AG08396 (cell line): ENCODE results near the gene SIK2.

Source experiments
- DNase-seq: peaks from one replicate; pipeline ENCODE4 v3.0.0; 2012; ENCODE audit warnings: low spot score, mixed read lengths

The SIK2 gene

DNA sequence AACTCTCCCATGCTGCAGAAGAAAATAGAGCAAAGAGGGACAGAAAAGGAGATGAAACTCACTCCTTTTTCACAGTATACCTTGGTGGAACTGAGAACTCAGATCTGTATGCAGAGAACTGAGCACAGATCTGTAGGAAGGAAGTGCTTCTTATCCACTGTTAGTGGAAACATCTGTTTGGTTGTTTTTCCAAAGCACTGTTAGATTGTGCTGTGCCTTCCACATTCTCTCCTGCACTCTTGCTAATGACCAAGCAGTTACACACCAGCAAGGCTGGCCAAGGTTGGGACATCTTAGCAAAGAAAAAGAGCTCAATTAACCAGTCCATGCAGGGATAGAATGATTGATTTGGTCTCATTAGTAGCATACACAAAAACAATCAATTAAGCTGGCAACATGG lies 20.1 kb upstream of the SIK2 start:
- no peak for DNase-seq

DNA sequence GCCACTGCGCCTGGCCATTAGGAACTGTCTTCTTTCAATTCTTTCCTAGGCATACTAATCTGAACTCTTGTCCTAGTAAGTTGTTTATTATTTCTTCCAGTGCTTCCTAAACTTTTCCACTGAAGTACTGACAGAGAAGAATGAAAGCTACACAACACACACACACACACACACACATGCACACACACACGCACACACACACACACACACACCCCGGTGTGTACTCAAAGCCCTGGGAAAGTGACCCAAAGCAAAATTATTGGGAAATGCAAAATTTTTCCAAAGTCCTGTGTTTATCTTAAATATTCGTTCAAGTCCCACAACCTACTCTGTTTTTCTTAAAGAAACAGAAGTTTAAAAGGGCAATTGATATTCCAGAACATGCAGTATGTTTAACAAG lies 19.4 kb upstream of the SIK2 start:
- DNase-seq: no peak

DNA sequence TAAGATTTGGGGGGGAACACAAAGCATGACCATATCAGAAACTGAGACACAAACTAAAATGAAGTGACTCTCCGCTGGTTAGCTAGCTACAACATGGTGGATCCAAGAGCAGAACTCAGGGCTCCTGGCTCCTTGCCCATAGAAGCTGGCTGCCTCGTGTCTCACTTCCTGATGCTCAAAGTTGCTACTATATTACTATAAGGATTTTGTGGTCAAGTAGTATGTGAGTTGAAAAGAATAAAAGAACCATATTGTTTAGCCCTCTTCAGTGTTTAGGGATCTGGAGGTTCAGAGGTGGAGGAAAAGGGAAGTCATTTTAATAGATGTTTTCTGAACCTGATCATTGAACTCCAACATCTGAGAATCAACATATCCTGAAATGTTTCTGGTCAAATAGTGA lies 16.9 kb upstream of the SIK2 start:
- no peak for DNase-seq

DNA sequence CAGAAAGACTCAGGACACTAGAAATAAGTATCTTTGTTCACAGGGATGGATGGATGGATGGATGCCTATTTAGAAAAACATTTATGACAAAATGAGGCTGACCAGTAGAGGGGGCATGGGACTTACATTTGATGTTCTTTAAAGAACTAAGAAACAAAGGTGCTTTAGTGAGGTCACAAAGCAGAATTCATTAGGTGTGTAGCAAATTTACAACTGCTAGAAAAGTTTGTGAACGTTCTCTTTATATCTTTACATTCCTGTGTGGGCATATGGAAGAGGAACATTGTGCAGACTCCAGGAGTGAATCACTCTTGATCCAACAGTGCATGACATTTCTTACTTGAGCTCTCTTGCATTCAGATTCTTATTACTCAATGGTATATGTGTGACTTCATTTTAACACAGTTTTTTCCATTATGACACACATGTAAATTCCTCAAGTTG lies 15.8 kb upstream of the SIK2 start:
- DNase-seq: no peak

DNA sequence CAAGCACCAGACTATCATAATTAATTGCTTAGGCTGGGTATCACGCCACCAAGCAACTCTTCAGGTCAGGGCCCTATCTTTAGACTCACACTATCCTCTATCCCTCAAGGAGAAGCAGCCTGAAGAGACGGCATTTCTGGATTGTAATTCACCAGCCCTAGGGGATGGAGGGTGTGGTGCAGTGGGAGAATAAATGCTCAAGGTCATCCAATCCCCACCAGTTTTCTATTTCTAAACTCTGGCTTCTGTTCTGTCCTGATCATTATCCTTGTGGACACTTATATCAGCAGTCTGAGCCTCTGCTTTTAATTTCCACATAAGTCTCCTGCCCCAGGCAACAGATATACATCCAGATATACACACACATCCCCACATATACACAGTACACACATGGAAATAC lies 13.1 kb upstream of the SIK2 start:
- DNase-seq: no peak

DNA sequence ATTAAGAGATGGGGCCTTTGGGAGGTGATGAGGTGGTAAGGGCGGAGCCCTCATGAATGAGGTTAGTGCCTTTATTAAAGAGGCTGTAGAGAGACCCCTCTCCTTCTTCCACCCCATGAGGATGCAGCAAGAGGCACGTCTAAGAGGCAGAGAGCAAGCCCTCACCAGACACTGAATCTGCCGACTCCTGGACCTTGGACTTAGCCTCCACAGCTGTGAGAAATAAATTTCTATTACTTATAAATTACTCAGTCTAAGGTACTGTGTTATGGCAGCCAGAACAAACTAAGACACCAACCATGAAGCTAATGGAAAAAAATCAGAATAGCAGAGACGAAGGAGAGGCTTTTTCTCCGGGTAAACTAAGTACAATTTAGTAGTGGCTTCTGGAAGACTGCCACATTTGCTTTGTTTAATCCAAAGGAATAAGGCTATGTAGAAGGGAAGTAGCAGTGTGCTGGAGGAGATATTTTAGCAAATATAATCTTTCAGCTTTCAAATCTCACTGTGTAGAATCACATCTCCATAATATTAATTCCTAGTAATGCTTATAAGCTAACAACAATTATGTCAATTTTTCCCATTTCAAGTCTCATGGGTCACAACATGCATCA lies 12.3 kb upstream of the SIK2 start:
- DNase-seq: no peak

DNA sequence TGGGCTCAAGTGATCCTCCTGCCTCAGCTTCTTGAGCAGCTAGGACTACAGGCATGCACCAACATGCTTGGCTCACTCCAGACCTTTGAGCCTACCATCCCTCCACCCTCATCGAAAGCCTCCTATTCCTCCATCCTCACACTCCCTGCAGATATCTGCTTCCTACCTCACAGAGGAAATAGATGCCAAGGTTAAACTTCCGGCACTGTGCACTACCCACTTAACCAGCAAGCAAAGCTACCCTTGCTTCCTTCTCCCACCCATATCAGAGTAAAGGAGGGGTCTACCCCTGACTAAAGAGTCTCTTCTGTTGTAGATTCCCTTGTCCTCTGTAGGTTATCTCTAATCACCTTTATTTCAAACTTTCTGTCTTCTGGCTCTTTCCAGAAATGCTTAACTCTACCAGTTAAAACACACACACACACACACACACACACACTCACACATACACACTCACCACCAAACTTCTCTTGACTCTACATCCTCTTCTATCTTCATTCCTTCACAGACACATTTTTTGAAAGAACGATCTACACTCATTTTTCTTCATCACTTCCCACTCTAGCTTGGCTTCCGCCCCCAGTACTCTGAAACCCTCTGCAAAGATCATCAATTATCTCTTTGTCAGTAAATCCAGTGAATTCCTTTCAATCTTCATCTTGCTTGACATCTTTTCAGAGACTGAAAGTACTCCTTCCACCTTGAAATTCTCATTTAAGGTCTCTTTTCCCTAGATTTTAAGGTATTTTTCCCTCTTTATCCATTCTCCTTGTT lies 10.9 kb upstream of the SIK2 start:
- no peak for DNase-seq

DNA sequence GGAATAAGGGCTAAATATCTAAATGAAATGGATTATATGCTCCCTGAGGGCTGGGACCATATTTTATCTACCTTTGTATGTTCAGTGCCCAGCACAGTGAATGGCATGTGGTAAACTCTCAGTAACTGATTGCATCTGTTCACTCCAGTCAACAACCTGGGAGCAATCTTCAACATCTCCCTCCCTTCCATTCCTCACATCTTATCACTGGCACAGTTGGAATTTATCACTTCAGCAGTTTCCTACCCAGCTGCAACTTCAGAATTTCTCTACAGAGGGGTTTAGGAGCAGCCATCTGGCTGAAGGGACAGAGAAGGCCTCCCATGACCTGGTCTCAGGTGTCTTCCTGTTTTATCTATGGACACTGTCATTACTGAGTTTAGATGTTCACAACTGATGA lies 9.8 kb upstream of the SIK2 start:
- no peak for DNase-seq

DNA sequence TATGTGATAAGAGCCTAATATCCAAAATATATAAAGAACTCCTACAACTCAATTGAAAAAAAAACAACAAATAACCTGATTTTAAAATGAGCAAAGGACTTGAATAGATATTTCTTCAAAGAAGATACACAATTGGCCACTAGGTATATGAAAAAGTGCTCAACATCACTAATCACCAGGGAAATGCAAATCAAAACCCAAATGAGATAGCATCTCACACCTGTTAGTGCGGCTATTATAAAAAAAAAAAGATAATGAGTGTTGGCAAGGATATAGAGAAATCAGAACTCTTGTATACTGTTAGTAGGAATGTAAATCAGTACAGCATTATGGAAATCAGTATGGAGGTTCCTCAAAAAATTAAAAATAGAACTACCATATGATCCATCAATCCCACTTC lies 5.9 kb upstream of the SIK2 start:
- DNase-seq: no peak

DNA sequence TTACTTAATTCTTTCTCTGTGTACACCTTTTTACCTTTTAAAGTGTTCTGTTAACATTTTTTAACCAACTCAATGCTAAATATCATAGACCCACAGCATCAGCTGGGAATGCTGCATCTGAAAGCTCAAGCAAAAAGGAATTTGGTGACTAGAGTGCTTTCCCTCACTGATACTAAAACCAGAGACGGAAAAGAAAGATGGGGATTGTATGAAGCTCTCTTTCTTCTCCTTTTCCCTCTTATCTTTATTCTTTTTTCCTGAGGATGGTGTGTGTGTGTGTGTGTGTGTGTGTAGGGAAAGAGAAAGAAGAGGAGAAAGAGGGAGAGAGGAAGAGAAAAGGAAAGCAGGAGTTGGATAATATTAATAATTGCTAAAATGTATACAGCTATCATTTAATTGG lies 4.1 kb upstream of the SIK2 start:
- DNase-seq: no peak

DNA sequence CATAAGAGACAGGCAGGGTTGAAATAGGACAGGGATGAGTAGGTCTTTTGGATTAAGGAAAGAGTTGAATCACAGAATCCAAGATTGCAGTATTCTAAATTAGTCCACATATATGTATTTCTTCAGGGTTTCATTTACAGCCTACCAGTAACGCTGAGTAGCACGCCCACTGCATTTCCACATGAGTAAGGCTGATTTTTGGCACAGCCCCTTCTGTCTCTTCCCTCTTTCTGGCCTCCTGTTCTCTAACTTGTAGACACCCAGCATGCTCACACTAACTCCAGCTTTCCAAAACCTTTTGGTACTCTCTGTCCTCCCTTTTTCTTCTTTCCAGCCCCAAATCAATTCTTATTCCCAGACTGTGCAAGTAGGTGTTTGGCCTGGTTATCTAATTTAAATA lies 3.7 kb upstream of the SIK2 start:
- no peak for DNase-seq

DNA sequence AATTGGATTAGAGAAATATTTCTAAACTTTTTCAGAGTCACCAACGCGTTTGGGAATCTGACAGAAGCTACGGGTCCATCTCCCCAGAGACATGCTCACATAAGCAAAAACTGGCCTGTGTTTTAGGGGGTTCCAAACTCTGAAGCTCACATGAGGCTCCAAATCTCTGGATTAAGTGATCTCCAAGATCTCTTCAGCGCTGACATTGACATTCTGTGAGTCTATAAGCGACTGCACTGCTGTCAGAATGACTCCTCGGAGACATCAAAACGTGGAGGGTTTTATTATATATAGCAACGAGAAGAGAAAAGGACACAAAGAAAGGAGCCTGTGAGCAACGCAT lies 642 bp upstream of the SIK2 start:
- no peak for DNase-seq

DNA sequence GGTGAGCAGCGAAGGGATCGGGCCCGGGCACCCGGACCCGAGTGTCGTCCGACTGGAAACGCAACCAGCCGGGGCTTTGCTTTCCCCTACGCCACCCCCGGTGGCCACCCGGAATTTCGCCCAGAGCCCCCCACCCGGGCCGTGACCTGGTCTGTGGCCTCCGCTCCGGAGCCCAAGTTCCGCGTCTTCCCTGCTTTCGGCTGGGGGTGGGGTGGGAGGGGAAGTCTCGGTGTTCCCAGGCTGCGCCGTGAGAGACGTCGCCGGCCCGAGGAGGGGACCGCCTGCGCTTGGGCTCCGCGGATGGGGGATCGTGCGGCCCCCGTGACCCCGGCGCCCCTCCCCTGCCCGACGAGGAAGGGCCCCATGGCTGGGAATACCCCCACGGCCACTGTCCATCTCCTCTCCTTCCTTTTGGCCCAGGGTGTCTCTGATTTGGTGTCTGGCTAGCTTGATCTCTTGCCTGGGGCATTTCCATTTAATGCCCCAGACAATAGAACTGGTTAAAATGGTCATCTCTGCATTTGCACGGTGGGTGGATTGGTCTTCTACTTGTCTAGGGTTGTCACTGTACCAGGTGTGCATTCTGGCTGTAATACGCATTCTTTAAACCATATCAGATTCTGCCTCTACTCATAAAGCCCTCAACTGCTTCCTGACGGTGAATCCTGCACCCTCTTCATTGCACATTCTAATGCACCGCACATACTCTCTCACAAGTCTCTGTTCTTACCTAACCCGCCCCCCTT lies 789 bp downstream of the SIK2 start:
- peak; percentile 50 for DNase-seq

DNA sequence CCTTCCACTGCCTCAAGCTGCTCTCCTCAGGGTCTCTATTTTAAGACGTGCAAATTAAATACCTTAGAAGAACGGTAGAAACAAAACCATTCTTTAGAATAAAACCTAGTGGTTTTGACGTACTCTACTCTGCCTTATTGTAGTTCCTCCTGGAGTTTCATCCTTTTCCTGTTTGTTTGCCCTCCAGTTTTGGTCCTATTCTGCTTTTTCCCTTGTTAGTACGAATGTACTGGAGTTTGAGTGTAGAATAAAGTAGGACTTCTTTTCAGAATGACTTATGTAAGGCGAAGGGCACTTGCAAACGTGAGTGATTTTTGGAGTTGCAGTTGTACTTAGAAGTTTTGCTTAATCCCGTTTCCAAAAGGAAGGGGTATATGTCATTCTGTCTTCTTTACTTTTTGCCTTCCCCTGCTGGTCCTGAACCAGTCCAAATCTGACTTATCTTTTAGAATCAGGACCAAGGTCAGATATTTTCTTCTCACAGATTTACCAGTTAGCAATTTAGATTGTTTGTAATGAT lies 1.4 kb downstream of the SIK2 start:
- DNase-seq: no peak

DNA sequence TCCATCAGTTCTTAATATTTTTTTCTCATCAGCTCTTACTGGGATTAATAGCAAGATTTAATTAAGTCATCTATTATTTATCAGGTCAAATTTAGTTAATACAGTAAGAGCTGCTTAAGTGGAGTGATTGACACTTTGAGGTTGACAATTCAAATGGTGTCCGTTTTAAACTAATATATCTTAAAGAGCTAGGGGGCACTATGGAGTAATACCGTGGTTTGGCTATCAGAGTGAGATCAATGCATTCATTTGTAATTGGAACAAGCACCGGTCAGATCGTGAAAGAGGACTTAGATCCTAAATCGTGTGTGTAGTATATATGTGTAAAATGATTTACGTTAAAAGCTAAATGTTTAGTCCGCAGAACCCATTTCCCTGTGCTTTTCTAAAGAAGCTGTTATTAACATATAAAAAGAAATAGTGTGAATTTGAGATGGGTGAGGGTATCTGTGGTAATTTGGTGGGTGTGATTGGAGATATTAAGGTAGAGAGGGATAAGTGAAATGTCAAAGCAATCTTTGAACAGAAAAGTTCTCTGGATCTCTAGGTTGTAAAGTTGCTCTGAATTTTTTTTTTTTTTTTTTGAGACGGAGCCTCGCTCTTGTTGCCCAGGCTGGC lies 2.3 kb downstream of the SIK2 start:
- DNase-seq: no peak

DNA sequence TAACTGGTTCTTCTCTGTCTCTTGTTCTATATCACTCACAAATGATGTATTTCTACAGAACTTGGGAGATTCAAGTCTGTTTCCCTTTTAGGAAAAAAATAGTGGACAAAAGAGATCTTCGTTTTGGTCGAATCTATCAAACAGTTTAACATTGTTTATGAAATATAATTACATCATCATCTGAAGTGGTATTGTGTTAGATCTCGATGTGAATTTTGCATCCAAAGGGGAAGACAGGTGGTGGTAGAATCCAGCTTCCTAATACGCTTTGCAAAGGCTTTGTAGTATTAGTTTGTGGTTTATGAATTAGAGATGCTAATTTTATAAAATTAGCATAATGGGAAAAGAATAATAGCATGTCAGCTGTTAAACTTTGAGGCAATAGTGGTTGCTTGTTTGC lies 3.4 kb downstream of the SIK2 start:
- no peak for DNase-seq

DNA sequence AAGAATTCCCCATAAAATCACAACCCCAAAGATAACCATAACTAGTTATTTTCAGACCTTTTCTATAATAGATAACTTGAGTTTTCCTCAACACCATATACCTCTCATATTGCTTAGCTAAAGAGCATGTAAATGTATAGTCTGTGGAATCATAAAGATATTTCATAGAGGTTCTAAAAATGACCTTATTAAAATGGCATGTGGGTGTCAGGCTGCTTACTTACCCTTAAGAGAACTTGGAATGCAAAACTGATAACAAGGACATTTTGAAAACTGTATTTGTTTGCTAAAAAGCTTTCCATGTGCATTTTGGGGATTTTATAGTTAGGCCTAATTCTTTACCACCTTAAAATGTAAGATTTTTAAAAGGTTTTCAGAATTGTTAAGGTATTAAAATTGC lies 4.7 kb downstream of the SIK2 start:
- DNase-seq: no peak

DNA sequence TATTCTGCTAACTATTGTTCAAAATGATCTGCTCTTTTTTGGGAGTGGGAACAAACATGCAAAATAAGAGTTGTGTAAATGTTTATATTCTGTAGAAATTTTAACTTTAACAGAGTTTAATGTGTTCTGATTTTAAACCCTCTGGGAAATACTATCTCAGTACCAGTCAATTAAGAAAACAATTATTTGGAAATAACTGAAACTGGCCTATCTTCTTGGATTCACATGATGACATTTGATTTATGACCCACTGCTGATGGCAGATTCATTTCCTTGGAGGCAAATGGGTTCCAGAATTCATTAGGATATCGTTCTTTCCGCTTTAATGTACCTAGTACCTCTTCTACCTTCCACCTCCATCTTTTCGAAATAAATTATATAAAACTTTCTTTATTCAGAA lies 5.5 kb downstream of the SIK2 start:
- DNase-seq: no peak

DNA sequence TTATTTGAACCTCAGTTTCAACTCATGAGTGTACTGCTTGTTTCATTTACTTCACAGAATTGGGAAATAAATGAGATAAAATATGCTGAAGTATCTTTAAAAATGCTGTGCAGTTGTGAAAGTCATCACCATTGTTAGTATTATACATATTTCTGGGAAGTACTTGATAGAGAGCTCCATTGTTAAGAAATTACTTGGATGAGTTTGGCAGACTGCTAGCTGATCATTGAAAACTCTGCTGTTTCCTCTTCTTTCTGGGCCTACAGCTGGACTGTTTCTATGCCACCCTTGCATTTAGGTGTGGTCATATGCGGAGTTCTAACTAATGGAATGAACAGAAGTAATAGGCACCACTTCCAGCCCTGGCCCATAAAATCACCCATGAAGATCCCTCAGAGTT lies 10.0 kb downstream of the SIK2 start:
- DNase-seq: no peak

DNA sequence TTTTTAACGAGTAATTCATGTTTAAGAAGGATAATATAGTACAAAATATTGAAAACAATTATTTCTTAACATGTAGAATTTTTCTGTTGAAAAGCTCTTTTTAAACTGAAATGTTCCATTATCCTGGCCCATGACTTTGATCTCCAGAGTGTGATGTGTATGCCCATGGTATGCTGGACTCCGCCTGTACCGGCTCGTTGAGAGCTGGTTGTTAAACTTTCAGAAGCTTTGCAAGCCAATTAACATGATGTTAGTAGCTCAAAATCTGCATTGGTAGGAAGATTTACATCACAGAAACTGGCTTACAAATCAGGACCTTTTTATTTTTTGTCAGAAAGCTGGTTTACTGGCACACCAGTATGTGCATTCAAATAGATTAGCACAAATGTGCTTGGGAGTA lies 15.0 kb downstream of the SIK2 start:
- DNase-seq: no peak

DNA sequence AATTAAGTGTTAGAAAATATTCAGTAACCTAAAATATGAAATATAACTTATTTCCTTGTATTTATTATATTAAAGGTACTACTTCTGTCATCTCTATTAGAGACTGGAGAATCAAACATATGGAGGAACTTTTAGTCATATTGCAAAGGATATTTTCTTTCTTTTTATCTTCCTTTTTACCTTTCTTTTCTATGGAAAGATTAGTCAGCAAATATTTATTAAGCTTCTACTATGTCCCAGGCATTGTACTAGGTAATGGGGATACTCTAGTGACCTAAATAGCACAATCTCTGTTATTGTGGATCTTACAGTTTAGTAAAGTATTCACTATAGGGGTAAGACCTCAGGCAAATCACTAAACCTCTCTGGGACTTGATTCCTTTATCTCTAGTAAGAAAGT lies 18.3 kb downstream of the SIK2 start:
- DNase-seq: no peak

DNA sequence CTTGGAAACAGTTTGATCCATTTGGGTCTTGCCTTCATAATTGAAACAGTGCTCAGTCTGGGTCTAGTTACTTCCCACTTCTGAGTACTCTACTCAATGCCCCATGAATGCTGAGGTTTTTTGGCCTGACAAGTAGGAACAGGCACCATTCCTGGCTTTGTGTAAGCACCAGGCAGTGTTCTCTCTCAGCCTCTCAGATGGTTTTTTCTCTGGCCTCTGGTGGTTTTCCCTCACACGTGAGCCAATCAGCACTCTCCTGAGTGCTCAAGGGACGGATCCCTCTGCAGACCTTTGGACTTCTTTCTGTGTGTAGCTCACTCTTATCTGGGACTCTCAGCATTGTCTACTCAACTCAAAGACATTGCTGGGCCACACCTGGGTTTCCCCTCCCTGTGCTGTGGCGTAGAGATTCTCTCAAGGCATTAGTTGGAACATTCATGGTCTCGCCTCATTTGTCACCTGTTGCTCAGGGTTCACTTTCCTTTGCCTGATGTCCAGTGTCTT lies 21.3 kb downstream of the SIK2 start:
- DNase-seq: no peak

DNA sequence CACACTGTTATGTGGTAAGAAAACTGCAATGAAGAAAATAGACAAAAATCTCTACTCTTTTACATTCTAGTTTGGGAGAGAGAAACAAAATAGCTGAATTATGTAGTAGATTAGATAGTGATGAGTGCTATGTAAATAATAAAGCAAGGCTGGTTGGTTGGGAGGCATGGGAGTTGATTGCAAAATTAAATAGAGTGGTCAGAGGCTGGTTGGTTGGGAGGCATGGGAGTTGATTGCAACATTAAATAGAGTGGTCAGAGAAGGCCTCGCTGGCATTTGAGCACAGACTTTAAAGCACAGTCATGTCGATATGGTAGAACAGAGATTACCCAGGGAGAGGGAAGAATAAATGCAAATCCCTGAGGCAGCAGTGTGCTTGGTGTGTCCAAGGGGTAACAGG lies 22.4 kb downstream of the SIK2 start:
- DNase-seq: no peak
